NK-92 (cell line): Measurements from ENCODE around the gene C1orf116.

Experiments used
- DNase-seq: peaks from one replicate; lab custom pipeline; 2025; ENCODE audit not compliant: unreplicated experiment; lab: John Stamatoyannopoulos, UW

Gene C1orf116

GRCh38 chr1:207032528-207033017, at the start of gene C1orf116:
Gene C1orf116, minus strand, starts transcription at chr1:207032756. Its CDS starts 5,158 bp downstream, at chr1:207027598.
- no peak for DNase-seq

GRCh38 chr1:207081806-207082205, 49.2 kb upstream of the C1orf116 start:
- DNase-seq: no peak

GRCh38 chr1:207081088-207081487, 48.5 kb upstream of the C1orf116 start:
- no peak for DNase-seq

- no peak for DNase-seq
These were observed 47.2 kb upstream of the C1orf116 start for GRCh38 chr1:207079706-207080241.

- no peak for DNase-seq
These were observed 46.1 kb upstream of the C1orf116 start for GRCh38 chr1:207078578-207079132.

- no peak for DNase-seq
These were observed 45.2 kb upstream of the C1orf116 start for GRCh38 chr1:207077470-207078377.

- DNase-seq: no peak
These were observed 44.5 kb upstream of the C1orf116 start for GRCh38 chr1:207077012-207077411.

- DNase-seq: no peak
These were observed 43.8 kb upstream of the C1orf116 start for GRCh38 chr1:207076181-207076955.

- no peak for DNase-seq
These were observed 41.6 kb upstream of the C1orf116 start for GRCh38 chr1:207073906-207074820.

GRCh38 chr1:207072233-207072632, 39.7 kb upstream of the C1orf116 start:
- DNase-seq: no peak

GRCh38 chr1:207071426-207071825, 38.9 kb upstream of the C1orf116 start:
- no peak for DNase-seq

GRCh38 chr1:207070811-207071210, 38.3 kb upstream of the C1orf116 start:
- no peak for DNase-seq

GRCh38 chr1:207069858-207070506, 37.4 kb upstream of the C1orf116 start:
- DNase-seq: no peak

- no peak for DNase-seq
These were observed 36.5 kb upstream of the C1orf116 start for GRCh38 chr1:207069061-207069460.

- no peak for DNase-seq
These were observed 35.1 kb upstream of the C1orf116 start for GRCh38 chr1:207067665-207068064.

- DNase-seq: no peak
These were observed 34.6 kb upstream of the C1orf116 start for GRCh38 chr1:207067185-207067584.

- no peak for DNase-seq
These were observed 32.0 kb upstream of the C1orf116 start for GRCh38 chr1:207064561-207064960.

- no peak for DNase-seq
These were observed 30.5 kb upstream of the C1orf116 start for GRCh38 chr1:207063014-207063413.

GRCh38 chr1:207062058-207062457, 29.5 kb upstream of the C1orf116 start:
- DNase-seq: no peak

- DNase-seq: no peak
These were observed 28.0 kb upstream of the C1orf116 start for GRCh38 chr1:207060596-207060995.
